C4-2B (cell line): ENCODE data around the gene ELFN2.

Source experiments
- CTCF ChIP-seq: fragments of 450-650 bp; conservative IDR thresholded peaks from 2 replicates; pipeline ENCODE4 v1.5.1; 2017; ENCODE audit warnings: mild to moderate bottlenecking
- ZFX ChIP-seq: fragments of 450-650 bp; IDR thresholded peaks from 2 replicates; pipeline ENCODE4 v1.6.1; 2017

- TF ChIP-seq CTCF (no peak), ZFX (no peak)
These were observed 28.6 kb upstream of the ELFN2 start for GRCh38 chr22:37455896-37456295.
